ENCODE data around the gene CD151.
A peak's percentile ranks its signal among the peaks of the same experiment; 100 is the strongest.

Gene CD151

DNA sequence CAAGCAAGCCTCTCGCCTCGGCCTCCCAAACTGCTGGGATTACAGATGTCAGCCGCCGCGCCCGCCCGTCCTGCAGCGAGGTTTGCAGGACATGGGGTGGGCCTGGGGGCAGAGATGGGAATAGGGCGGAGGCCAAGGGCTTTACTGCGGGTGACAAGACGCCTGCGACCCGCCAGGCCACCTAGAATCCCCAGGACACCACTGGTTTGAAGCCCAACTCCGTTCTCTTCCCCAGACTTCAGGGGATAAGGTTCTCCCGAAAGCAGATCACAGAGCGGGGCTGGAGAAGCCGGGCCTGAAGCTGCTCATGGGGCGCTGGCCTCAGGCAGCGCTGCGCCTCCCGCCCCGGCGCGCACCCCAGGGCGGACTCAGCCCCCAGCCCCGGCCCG lies 9.2 kb downstream of the CD151 start:
- TF ChIP-seq, protein P1, sequence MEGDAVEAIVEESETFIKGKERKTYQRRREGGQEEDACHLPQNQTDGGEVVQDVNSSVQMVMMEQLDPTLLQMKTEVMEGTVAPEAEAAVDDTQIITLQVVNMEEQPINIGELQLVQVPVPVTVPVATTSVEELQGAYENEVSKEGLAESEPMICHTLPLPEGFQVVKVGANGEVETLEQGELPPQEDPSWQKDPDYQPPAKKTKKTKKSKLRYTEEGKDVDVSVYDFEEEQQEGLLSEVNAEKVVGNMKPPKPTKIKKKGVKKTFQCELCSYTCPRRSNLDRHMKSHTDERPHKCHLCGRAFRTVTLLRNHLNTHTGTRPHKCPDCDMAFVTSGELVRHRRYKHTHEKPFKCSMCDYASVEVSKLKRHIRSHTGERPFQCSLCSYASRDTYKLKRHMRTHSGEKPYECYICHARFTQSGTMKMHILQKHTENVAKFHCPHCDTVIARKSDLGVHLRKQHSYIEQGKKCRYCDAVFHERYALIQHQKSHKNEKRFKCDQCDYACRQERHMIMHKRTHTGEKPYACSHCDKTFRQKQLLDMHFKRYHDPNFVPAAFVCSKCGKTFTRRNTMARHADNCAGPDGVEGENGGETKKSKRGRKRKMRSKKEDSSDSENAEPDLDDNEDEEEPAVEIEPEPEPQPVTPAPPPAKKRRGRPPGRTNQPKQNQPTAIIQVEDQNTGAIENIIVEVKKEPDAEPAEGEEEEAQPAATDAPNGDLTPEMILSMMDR (IDR thresholded peaks at IDR 0.05; ENCODE audit: low read depth, low read length), result no peak
- H3K4me3 ChIP-seq (ENCODE audit: low read depth, low read length), result peak overlapping the region; percentile 94

DNA sequence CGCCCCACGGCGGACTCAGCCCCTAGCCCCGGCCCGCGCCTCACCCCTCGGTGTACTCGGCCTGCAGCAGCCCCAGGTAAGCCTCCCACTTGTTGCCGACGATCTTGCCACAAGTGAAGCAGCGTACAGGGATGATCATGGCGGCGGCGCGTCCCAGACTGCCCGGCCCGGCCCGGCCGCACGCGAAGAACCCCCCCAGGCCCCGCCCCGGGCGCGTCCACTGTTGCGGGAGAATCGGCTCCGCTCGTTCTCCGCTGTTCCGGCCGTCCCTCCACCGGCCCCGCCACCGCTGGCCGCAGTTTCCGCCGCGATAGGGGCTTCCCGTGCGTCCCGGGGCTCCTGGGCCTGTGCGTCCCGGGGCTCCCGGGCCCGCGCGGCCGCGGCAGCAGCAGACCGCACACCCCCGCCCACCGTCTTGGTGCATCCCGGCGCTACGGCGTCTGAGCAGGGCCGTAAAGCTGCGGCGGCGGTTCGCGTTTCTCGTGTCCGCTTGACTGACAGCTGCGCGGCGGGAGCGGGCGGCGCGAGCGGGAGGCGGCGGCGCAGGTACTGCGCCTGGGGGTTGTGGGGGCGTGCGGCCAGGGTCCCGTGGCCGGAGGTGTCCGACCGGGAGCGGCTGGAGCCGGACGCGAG lies 9.7 kb downstream of the CD151 start, which contains the start of the genes POLR2L and TSPAN4:
Gene POLR2L, minus strand, starts transcription at position 160 of the 633 bp plus-strand sequence. Its CDS starts 21 bp downstream, at position 139.
Gene TSPAN4, plus strand, starts transcription at position 483 of the 633 bp plus-strand sequence. CDS start 7,453 bp downstream, outside the sequence.
- TF ChIP-seq, protein P1 (IDR thresholded peaks at IDR 0.05; ENCODE audit: low read depth, low read length), result no peak

DNA sequence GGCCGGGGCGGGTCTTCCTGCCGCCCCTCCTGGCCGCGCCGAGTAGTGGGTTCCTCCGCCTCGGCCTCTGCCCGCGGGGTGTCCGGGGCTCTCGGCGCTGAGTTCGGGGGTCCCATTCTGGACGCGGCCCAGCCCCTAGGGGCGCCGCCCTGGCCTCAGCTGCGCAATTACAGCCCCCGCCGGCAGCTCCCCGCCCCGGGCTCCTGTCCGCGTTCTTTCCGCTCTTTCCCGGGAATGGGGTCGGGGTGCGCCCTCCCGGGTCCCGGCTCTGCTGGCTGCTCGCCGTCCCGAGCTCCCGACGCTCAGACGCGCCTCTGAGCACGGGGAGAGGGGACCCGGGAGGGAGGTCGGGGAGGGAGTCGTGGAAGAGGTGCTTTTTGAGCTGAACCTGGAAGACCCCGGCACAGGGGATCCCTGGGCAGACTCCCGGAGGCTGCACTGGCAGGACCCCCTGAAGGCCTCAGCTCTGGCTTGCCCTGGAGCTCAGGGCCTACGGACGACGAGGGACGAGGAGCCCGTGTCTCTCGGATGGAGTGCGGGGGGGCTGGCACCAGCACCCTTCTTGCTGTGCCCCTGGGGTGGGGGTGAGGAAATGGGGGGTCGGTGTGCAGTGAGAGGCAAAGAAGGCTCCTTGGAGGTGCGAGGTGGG lies 10.5 kb downstream of the CD151 start:
- peak overlapping the region; percentile 94 for H3K4me3 ChIP-seq (ENCODE audit: low read depth, low read length)
- TF ChIP-seq, protein P1 (IDR thresholded peaks at IDR 0.05; ENCODE audit: low read depth, low read length), result no peak

More for the DNA sequence above, 9.7 kb downstream of the CD151 start, which contains the start of the genes POLR2L and TSPAN4:
- peak within 1 kb of the TSS; percentile 94 for H3K4me3 ChIP-seq (ENCODE audit: low read depth, low read length)

DNA sequence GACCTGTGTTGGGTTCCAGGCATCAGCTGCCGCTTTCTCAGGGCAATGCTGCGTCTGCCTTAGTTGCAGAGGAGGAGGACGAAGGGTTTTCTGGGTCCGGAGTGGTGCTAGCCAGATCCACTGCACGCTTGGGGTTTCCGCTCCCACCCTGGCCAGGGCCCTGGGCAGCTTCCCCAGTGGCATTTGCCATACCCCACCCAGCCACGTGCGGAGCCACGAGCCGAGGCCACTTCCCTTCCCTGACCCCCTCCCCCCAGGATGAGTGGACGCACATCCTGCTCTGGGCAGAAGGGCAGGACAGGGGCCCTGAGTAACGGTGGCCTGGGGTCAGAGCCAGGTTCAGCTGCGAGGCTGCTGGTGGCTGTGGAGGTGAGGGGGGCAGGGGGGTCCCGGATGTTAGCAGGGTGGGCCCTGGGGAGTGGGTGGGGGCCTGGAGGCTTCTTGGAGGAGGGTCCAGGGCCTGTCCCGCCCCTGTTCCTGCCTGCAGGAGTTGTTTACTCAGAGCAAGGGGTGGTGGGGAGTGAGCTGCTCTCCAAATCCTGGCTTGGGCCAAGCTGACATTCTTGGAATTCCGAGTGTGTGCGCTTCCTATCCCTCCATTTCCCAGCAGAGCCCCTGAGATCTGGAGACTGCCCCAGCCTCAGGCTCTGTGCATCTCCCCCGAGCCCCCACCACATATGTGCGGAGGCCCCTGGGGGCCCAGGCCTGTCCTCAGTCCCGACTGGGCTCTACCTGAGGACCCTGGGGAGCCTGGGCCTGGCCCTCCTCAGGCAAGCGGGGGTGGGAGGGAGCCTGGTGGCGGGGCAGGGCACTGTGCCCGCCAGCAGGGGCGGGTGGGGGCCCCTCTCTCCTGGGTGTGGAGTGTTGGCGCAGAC lies 11.3 kb downstream of the CD151 start:
- TF ChIP-seq, protein P1 (IDR thresholded peaks at IDR 0.05; ENCODE audit: low read depth, low read length), result no peak
- peak overlapping the region; percentile 94 for H3K4me3 ChIP-seq (ENCODE audit: low read depth, low read length)

DNA sequence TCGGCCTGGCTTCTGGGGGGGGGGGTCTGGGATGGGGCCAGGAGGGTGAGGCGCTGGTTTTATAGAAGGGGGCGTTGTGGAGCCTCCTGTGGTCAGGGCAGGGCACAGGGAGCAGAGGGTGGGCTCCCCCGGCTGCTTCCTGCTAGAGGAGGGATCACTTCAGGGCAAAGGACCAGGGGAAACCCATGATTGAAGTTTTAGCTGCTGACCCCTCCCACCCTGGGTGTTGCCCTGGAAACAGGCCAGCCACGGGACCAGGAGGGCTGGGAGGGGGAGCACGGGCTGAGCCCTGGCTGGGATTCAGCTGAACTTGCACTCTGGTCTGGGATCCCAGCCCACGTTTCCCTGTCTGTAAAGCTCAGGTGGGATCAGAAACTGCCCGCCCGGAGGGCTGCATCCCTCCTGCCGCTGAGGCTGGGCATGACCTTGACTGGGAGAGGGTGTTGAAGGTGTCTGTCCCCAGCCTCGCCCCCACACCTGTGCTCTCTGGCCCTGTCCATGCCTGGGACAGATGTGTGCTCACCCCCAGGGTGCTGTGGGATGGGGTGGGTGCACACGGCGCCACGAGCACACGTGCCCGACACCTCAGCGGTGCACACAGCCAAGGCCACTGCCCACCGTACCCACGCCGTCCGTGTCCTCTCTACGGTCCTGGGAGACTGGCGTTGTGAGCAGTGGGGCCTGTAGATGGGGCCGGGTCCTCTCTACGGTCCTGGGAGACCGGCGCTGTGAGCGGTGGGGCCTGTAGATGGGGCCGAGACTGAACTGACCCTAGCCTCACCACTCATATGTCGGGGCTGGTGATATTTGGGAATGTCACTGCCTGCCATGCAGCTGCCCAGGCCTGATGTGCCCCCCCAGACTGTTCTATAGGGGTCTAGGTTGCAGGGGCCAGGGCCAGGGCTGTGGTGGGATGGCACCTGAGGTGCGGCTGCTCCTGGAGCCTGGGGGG lies 12.2 kb downstream of the CD151 start:
- H3K4me3 ChIP-seq (ENCODE audit: low read depth, low read length), result peak overlapping the region; percentile 94
- TF ChIP-seq, protein P1 (IDR thresholded peaks at IDR 0.05; ENCODE audit: low read depth, low read length), result no peak

DNA sequence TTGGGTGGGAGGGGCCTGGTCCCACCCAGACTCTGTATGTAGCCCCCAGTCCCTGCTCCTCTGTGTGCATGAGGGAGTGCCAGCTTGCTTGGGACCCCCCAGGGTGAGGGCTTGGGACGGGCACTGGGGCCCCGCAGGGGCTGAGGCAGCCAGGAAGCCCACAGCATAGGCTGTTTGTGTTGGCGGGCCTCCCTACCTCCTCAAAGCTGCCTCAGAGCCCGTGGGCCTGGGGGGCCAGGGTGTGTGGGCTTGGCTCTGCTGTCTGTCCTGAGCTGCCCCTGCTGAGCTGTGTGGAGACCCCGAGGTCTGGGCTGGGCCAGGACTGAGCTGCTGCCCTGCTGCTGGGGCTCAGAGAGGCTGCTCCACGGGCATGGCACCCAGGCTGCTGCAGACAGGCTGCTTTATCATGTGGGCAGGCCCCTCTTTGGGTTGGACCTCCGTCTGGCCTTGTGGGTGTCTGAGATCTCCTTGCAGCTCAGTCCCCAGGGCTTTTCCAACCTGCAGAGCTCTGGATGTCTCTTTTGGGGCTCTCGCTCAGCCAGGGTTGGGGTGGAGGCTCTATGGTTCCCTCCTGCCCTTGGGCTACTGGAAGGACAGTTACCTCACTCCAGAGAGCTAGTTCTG lies 13.2 kb downstream of the CD151 start:
- TF ChIP-seq, protein P1 (IDR thresholded peaks at IDR 0.05; ENCODE audit: low read depth, low read length), result no peak
- peak overlapping the region; percentile 31 for H3K4me3 ChIP-seq (ENCODE audit: low read depth, low read length)

Data from WI38 (cell line).